ENCODE measurements around the gene SMURF2.

Gene SMURF2

GRCh38 chr17:64496786-64497564 is 165.1 kb downstream of the SMURF2 start, which contains the start of gene POLG2:
TSS of gene POLG2 (minus strand) at chr17:64497054. CDS start at chr17:64496968, 86 bp downstream.
- Histone ChIP-seq H3K36me3 (ENCODE audit: insufficient read depth, low read depth, low read length) (peaks cover 63% of the 10 kb centered on the region), H3K4me3 (ENCODE audit: low read length) (peak within 1 kb of the TSS; percentile 68), H3K4me1 (ENCODE audit: insufficient read depth, low read length) (no peaks in the 10 kb centered on the region), H3K9ac (ENCODE audit: low read depth, low read length) (peak within 1 kb of the TSS; percentile 94), H3K9me3 (ENCODE audit: insufficient read depth, low read depth, low read length) (no peaks in the 10 kb centered on the region), H3K27me3 (ENCODE audit: insufficient read depth, low read length) (no peaks in the 10 kb centered on the region), H3K27ac (ENCODE audit: low read length) (peak within 1 kb of the TSS; percentile 80)

DNA sequence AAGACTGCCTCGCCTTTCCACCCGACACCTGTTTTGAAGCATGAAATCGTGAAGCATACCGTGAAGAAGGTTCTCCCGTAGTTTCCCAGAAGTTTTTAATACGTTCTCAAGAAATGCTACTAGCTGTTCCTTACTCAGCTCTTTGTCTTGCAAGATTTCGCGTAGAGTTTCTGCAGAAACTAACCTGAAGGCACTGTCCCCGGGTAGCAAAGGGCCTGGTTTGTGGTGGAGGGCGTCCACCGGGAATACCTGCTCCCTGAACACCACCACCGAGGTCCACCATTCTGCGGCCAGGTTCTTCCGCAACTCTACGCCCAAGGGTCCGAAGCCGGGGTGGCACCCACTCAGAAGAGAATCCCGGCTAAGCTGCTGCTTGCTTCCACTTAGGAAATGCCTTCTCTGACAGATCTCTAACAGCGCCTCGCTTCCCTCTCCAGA is 165.7 kb downstream of the SMURF2 start:
- Histone ChIP-seq H3K27ac (ENCODE audit: low read length) (no peak overlapping the region), H3K9me3 (ENCODE audit: insufficient read depth, low read depth, low read length) (no peaks in the 10 kb centered on the region), H3K27me3 (ENCODE audit: insufficient read depth, low read length) (no peaks in the 10 kb centered on the region), H3K4me1 (ENCODE audit: insufficient read depth, low read length) (no peaks in the 10 kb centered on the region), H3K4me3 (ENCODE audit: low read length) (peak overlapping the region; percentile 68), H3K36me3 (ENCODE audit: insufficient read depth, low read depth, low read length) (peaks cover 63% of the 10 kb centered on the region), H3K9ac (ENCODE audit: low read depth, low read length) (peak overlapping the region; percentile 94)
